HepG2 (cell line): ENCODE measurements around the gene PMVK. TPM values are rescaled to one million over a fixed set of nuclear protein-coding genes. Genes with fewer than 3 reads are reported as not detected.

ENCODE experiments used
- ERF ChIP-seq: IDR thresholded peaks from 2 replicates; pipeline ENCODE4 v1.6.1; 2018; ENCODE audit warnings: missing biosample characterization, missing genetic modification reagents
- FUBP1 ChIP-seq: sonication (generic); formaldehyde crosslinking; IDR thresholded peaks from 2 replicates; pipeline ENCODE4 v1.5.1; 2020; ENCODE audit warnings: missing genetic modification reagents, mild to moderate bottlenecking, borderline replicate concordance
- GABPA ChIP-seq, 2 experiments: IDR thresholded peaks; 2 replicates each; pipeline ENCODE4 v1.6.1; 2011 to 2016; ENCODE audit warnings: low read depth in 2 of 2, low read length in 1 of 2, missing biosample characterization in 1 of 2, missing genetic modification characterization in 1 of 2
- HMGXB4 ChIP-seq, 2 experiments: sonication (generic) in 1 of 2; formaldehyde crosslinking in 1 of 2; IDR thresholded peaks; 2 replicates each; pipeline versions ENCODE4 v1.4.0 to v1.6.1; 2018 to 2020; ENCODE audit warnings: missing genetic modification reagents in 2 of 2, borderline replicate concordance in 1 of 2, low read depth in 1 of 2, mild to moderate bottlenecking in 1 of 2, missing biosample characterization in 1 of 2
- KLF9 ChIP-seq: IDR thresholded peaks from 2 replicates; pipeline ENCODE4 v1.6.1; 2016; ENCODE audit warnings: low read depth
- RXRA ChIP-seq: sonication (generic); formaldehyde crosslinking; IDR thresholded peaks from 2 replicates; pipeline ENCODE4 v1.5.1; 2020; ENCODE audit warnings: missing genetic modification reagents
- SKI ChIP-seq: fragments of 450-650 bp; IDR thresholded peaks from one replicate; pipeline ENCODE4 v1.6.1; 2018; ENCODE audit warnings: mild to moderate bottlenecking; ENCODE audit not compliant: partially characterized antibody
- TERF1 ChIP-seq: sonication (generic); formaldehyde crosslinking; IDR thresholded peaks from 2 replicates; pipeline ENCODE4 v1.8.0; 2022; ENCODE audit warnings: mild to moderate bottlenecking, missing genetic modification reagents, moderate library complexity
- THAP7 ChIP-seq: sonication (generic); formaldehyde crosslinking; IDR thresholded peaks from 2 replicates; pipeline ENCODE4 v1.8.1; 2023; ENCODE audit warnings: mild to moderate bottlenecking, missing genetic modification reagents
- ZBTB40 ChIP-seq, 2 experiments: fragments of 450-650 bp in 1 of 2; sonication (generic) in 1 of 2; formaldehyde crosslinking in 1 of 2; IDR thresholded peaks; 2 replicates each; pipeline versions ENCODE4 v1.6.1 to v1.8.0; 2016 to 2022; ENCODE audit warnings: antibody characterized with exemption in 1 of 2, mild to moderate bottlenecking in 1 of 2, missing genetic modification reagents in 1 of 2
- ZNF660 ChIP-seq: sonication (generic); formaldehyde crosslinking; IDR thresholded peaks from 2 replicates; pipeline ENCODE4 v1.5.1; 2020; ENCODE audit warnings: mild to moderate bottlenecking, low read depth, missing genetic modification reagents, borderline replicate concordance
- polyA plus RNA-seq, 8 experiments: library from polyadenylated mRNA; depleted of rRNA in 3 of 8; stranded (reverse) in 7 of 8; unstranded in 1 of 8; fragments of >200 nt; fragmentation: Illumina TruSeq in 4 of 8; extraction: Trizol in 4 of 8; gene quantifications; 2 replicates each; pipeline versions ENCODE4 v1.2.1 to v1.2.3, GENCODE V29; 2011 to 2016; ENCODE audit warnings: low read depth in 4 of 8, missing spikeins in 1 of 8, mixed read lengths in 1 of 8; ENCODE audit not compliant: insufficient read depth in 1 of 8
- total RNA-seq, 5 experiments: library from RNA; depleted of rRNA; stranded (reverse); fragments of >200 nt; fragmentation: Illumina TruSeq; extraction: Trizol; gene quantifications; 2 replicates each; pipeline ENCODE4 v1.2.3, GENCODE V29; 2016; ENCODE audit warnings: low read depth in 1 of 5

The PMVK gene
- total and polyA plus RNA-seq, 2 of the 13 experiments (the other 11 are each of a cell fraction or from before 2014, with no cell fraction given): 3.9 to 12.6 TPM

- TF ChIP-seq ZBTB40 (IDR thresholded peaks at IDR 0.05): no peak
- no peak for TF ChIP-seq ZBTB40 (CRISPR knock-in tag; IDR thresholded peaks at IDR 0.05)
- TF ChIP-seq SKI: no peak
- TF ChIP-seq ZNF660 (CRISPR knock-in tag): no peak
- TF ChIP-seq FUBP1: no peak
- TF ChIP-seq KLF9 (CRISPR knock-in tag): no peak
- TF ChIP-seq THAP7: no peak
- no peak for TF ChIP-seq TERF1 (CRISPR knock-in tag)
- no peak for TF ChIP-seq ERF (CRISPR knock-in tag)
- peak in 1 of 2 experiments; percentile 0; a peak in 1 of 4 replicates for TF ChIP-seq HMGXB4 (CRISPR knock-in tag; IDR thresholded peaks at IDR 0.05; ENCODE audit: borderline replicate concordance in 1 of 2, low read depth in 1 of 2)
- TF ChIP-seq RXRA (CRISPR knock-in tag): no peak
- no peak for TF ChIP-seq GABPA (IDR thresholded peaks at IDR 0.05; ENCODE audit: low read depth, low read length)
- TF ChIP-seq GABPA (CRISPR knock-in tag; IDR thresholded peaks at IDR 0.05; ENCODE audit: low read depth): peak; percentile 32; the same call in 1 of the 2 replicates
Observed at GRCh38 chr1:154937085-154937987, 817 bp upstream of the PMVK start (continued).
